Endothelial cell of umbilical vein (primary cell): ENCODE results near the gene PBX2.

ENCODE experiments used
- MYC ChIP-seq: IDR thresholded peaks from one replicate; pipeline ENCODE4 v1.6.1; 2011; ENCODE audit warnings: mild to moderate bottlenecking, low read depth, low read length
- TF ChIP-seq, protein P1 (sequence below), 2 donors: IDR thresholded peaks; 1 replicate in 1 of 2; 2 replicates in 1 of 2; pipeline ENCODE4 v1.5.1; 2011; ENCODE audit warnings: low read length in 2 of 2, mild to moderate bottlenecking in 2 of 2, moderate library complexity in 2 of 2, control low read depth in 1 of 2, inconsistent platforms in 1 of 2, low read depth in 1 of 2; ENCODE audit not compliant: insufficient read depth in 1 of 2; ENCODE audit errors: extremely low read depth in 1 of 2

DNA sequence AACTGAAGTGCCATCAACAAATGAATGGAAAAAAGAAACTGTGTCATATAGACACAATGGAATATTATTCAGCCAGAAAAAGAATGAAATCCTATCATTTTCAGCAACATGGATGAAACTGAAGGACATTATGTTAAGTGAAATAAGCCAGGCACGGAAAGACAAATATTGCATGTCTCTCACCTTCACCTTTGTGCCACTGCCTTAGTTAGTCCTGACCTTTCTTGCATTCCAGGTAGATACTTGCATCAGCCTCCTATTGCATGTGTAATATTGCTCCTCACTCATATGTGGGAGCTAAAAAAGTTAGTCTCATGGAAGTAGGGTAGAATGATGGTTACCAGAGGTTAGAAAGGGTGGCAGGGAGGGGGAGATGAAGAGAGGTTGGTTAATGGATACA lies 19.0 kb upstream of the PBX2 start:
- TF ChIP-seq, protein P1, sequence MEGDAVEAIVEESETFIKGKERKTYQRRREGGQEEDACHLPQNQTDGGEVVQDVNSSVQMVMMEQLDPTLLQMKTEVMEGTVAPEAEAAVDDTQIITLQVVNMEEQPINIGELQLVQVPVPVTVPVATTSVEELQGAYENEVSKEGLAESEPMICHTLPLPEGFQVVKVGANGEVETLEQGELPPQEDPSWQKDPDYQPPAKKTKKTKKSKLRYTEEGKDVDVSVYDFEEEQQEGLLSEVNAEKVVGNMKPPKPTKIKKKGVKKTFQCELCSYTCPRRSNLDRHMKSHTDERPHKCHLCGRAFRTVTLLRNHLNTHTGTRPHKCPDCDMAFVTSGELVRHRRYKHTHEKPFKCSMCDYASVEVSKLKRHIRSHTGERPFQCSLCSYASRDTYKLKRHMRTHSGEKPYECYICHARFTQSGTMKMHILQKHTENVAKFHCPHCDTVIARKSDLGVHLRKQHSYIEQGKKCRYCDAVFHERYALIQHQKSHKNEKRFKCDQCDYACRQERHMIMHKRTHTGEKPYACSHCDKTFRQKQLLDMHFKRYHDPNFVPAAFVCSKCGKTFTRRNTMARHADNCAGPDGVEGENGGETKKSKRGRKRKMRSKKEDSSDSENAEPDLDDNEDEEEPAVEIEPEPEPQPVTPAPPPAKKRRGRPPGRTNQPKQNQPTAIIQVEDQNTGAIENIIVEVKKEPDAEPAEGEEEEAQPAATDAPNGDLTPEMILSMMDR (IDR thresholded peaks at IDR 0.05; ENCODE audit: extremely low read depth in 1 of 2, insufficient read depth in 1 of 2, low read depth in 1 of 2, low read length in 2 of 2): no peak
- no peak for TF ChIP-seq MYC
